ENCODE data around the gene PWP2.

- no peak for TF ChIP-seq CTCF (conservative IDR thresholded peaks at IDR 0.05; ENCODE audit: low read depth, low read length)
- no peak for TF ChIP-seq EZH2 (IDR thresholded peaks at IDR 0.05; ENCODE audit: borderline replicate concordance, low read depth, low read length, poor library complexity, severe bottlenecking)
These were observed 23.4 kb upstream of the PWP2 start for GRCh38 chr21:44083631-44084291.
